Right cardiac atrium (tissue), 5 donors: Measurements from ENCODE around the gene WDHD1. TPM values are rescaled to one million over a fixed set of nuclear protein-coding genes. Genes with fewer than 3 reads are reported as not detected.
"Not testable (repeated sequence)": the region's sequence is repeated elsewhere in the genome, so short reads cannot be mapped to it uniquely, and the experiment has no call there.

Source experiments
- ATAC-seq, 2 donors: fragments of 200-7000 bp; cut with Tn5 transposase; one replicate each; pipeline versions ENCODE4 v1.8.0 to v1.9.1; 2020; ENCODE audit warnings: moderate library complexity in 2 of 2, mild to moderate bottlenecking in 1 of 2
- DNase-seq, 3 donors: peaks; one replicate each; pipeline ENCODE4 v3.0.0-alpha.2; 2020
- H3K27ac ChIP-seq: one replicate; pipeline ENCODE4 v1.5.1; 2013; ENCODE audit warnings: mild to moderate bottlenecking, low read length, control low read depth, moderate library complexity
- H3K27me3 ChIP-seq: one replicate; pipeline ENCODE4 v1.6.1; 2013; ENCODE audit not compliant: control insufficient read depth, insufficient read depth
- H3K4me1 ChIP-seq: one replicate; pipeline ENCODE4 v1.6.1; 2013; ENCODE audit warnings: low read length; ENCODE audit not compliant: control insufficient read depth, insufficient read depth
- H3K4me3 ChIP-seq: one replicate; pipeline ENCODE4 v1.5.1; 2013; ENCODE audit warnings: low read length, control low read depth
- H3K9me3 ChIP-seq: one replicate; pipeline ENCODE4 v1.6.1; 2013; ENCODE audit warnings: low read length; ENCODE audit not compliant: control insufficient read depth
- WGBS: extraction: QIAGEN DNeasy Blood & Tissue Kit; methylation state at CpG from one replicate; pipeline ENCODE4 v1.1.7; 2013; 5-methylcytosine and 5-hydroxymethylcytosine counted together
- intact Hi-C, 4 donors: fragments of 100-400 bp; cut with DNase I; formaldehyde crosslinking; loops; one replicate each; pipeline versions ENCODE4 v1.11.0 to v1.14.0; 2022 to 2023
- polyA plus RNA-seq: library from polyadenylated mRNA; stranded (reverse); fragments of 200-250 nt; gene quantifications from one replicate; pipeline ENCODE4 v1.2.3, GENCODE V29; 2013
- total RNA-seq, 4 donors: library from RNA; stranded (reverse); fragmentation: NEBNext Ultra II Directional; extraction: Animal tissue kit (Norgen Biotek cat#: 25700); gene quantifications; one replicate each; pipeline ENCODE4 v1.2.1, GENCODE V29; 2021
- donor health status: healthy with polysubstance abuse.
- donor health status: DM: no; HTN: yes; CAD: no.
- donor health status: DM: no; HTN: no; CAD: no.
- donor health status: DM: no; HTN: yes; CAD: no; lungs with severe emphysema.
- donor health status: DM: yes; HTN: yes; CAD: no.

Gene WDHD1
- total and polyA plus RNA-seq, 5 donors, result 0.68 to 3.4 (median 1.8) TPM

GRCh38 chr14:54929556-54929955 is 97.3 kb downstream of the WDHD1 start:
- Histone ChIP-seq H3K9me3 (no peaks in the 10 kb centered on the region), H3K4me3 (no peak overlapping the region), H3K27ac (no peak overlapping the region), H3K27me3 (no peaks in the 10 kb centered on the region), H3K4me1 (no peaks in the 10 kb centered on the region)
- ATAC-seq, result no peak
- intact Hi-C loops, result no loop called here
- DNase-seq, result no peak

DNA sequence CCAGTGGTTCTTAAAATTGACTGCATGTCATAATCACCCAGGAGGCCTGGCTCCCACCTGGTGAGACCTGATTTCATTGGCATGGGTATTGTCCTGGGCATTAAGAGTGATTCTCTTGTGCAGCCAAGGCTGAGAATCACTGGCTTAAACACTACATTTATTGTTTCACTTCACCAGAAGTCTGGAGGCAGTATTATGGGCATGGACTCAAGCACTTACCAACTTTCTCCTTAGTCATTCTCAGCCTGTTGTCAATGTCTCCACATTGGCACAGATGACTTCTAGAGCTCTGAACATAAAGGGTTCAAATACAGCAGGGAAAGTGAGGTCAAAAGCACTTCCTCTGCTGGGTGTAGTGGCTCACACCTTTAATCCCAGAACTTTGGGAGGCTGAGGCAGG is 98.7 kb downstream of the WDHD1 start:
- intact Hi-C loops, result no loop called here
- DNase-seq (no peak), ATAC-seq (no peak)
- Histone ChIP-seq H3K9me3 (no peaks in the 10 kb centered on the region), H3K27me3 (no peaks in the 10 kb centered on the region), H3K4me1 (no peaks in the 10 kb centered on the region), H3K4me3 (no peak overlapping the region), H3K27ac (no peak overlapping the region)

DNA sequence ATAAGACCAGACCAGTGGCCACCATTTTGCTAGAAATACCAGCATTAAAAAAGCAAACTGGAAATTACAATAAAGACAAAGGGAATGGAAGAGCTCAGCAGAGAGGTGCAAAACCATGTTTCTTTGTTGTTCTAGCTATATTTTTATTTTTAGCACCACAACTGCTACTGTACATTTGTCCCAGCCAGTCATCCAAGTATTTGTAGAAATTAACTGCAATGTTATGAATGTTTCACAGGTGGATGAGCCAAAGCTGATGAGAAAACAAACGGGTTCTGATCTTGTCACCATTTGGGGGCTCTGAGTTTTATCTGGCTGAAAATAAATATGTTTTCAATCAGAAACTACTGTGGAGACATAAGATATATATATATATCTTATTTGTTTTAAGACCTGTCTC is 99.3 kb downstream of the WDHD1 start:
- DNase-seq (no peak), ATAC-seq (no peak)
- no peak overlapping the region for H3K4me3 ChIP-seq
- no peaks in the 10 kb centered on the region for H3K27me3 ChIP-seq
- H3K9me3 ChIP-seq, result no peaks in the 10 kb centered on the region
- intact Hi-C loops, result no loop called here
- no peaks in the 10 kb centered on the region for H3K4me1 ChIP-seq
- WGBS, result 82% methylated on average over 1 of the region's 1 CpG
- no peak overlapping the region for H3K27ac ChIP-seq

- ATAC-seq, H3K4me3 ChIP-seq, H3K4me1 ChIP-seq, H3K9me3 ChIP-seq, DNase-seq, intact Hi-C loops, H3K27ac ChIP-seq, H3K27me3 ChIP-seq: not testable (repeated sequence)
- WGBS, result 95% methylated on average over 5 of the region's 5 CpGs
Measured at GRCh38 chr14:54926570-54926969, 100.3 kb downstream of the WDHD1 start.

DNA sequence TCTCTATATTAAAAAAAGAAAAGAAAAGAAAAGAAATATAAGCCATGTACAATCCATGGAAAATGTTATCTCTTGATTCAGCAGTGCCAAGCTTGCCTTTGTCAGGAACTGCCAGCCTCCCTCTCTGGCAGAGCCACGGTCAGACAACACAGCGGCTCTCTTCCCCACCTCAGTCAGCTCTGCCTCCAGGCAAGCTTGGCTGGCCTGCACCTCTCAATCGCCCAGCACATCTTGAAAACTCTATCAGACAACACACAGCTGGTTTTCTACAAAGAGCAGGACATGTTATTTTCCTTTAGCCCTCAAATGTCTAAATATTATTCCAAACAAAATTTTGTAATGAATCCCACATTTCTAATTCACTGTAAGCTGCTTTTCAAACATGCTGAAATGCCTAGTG is 104.3 kb downstream of the WDHD1 start:
- H3K27me3 ChIP-seq, result no peaks in the 10 kb centered on the region
- H3K4me1 ChIP-seq, result no peaks in the 10 kb centered on the region
- intact Hi-C loops, result no loop called here
- no peaks in the 10 kb centered on the region for H3K9me3 ChIP-seq
- 55% methylated on average over 3 of the region's 3 CpGs for WGBS
- DNase-seq, result no peak
- no peak overlapping the region for H3K4me3 ChIP-seq
- no peak overlapping the region for H3K27ac ChIP-seq
- no peak for ATAC-seq

DNA sequence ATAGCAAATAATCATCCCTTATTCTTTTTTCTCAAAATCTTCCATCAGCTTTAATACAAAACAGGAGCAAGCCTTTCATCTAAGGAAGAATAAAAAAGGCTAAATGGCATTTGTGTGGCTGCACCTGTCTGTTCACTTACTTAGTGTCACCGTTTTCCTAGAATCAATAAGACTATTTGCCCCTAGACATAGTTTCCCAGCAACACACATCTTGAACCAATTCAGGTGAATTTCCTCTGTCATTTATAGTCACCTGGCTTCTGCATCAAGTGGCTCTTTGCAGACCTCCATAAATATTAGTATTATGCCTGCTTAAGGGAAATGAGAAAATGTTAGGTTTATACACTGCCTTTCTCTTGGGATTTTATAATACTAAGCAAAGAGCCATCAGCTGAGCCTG is 106.8 kb downstream of the WDHD1 start:
- 85% methylated on average over 1 of the region's 1 CpG for WGBS
- Histone ChIP-seq H3K27me3 (no peaks in the 10 kb centered on the region), H3K27ac (no peak overlapping the region), H3K4me1 (no peaks in the 10 kb centered on the region), H3K9me3 (no peaks in the 10 kb centered on the region), H3K4me3 (no peak overlapping the region)
- no peak for ATAC-seq
- DNase-seq, result no peak
- intact Hi-C loops, result no loop called here

GRCh38 chr14:54919330-54919729 is 107.6 kb downstream of the WDHD1 start:
- H3K27ac ChIP-seq, result no peak overlapping the region
- no peaks in the 10 kb centered on the region for H3K27me3 ChIP-seq
- DNase-seq (no peak), ATAC-seq (no peak)
- H3K9me3 ChIP-seq, result no peaks in the 10 kb centered on the region
- no peaks in the 10 kb centered on the region for H3K4me1 ChIP-seq
- intact Hi-C loops, result no loop called here
- no peak overlapping the region for H3K4me3 ChIP-seq

GRCh38 chr14:54918427-54918826 is 108.5 kb downstream of the WDHD1 start:
- Histone ChIP-seq H3K27me3 (no peaks in the 10 kb centered on the region), H3K4me1 (no peaks in the 10 kb centered on the region), H3K9me3 (no peaks in the 10 kb centered on the region), H3K4me3 (no peak overlapping the region), H3K27ac (no peak overlapping the region)
- ATAC-seq, result peak in 1 of 2 donors; percentile 32
- WGBS, result 68% methylated on average over 5 of the region's 5 CpGs
- intact Hi-C loops, result no loop called here
- DNase-seq, result no peak

DNA sequence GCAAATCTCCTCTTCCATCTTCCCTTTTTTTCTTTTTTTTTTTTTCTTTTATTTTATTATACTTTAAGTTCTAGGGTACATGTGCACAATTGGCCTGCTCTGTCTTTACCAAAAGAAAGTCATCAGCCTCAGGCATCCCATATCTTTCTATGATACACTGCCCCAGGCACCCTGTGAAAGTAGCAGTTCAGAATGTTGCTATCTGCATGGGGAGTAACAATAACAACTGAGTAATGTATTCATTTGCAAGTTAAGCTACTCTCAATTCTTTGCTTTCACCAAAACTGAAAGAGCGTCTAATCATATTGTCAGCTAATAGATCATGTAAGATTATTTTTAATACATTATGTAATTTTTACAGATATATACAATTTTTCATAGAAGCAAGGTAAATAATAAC is 110.8 kb downstream of the WDHD1 start:
- WGBS, result 95% methylated on average over 1 of the region's 1 CpG
- DNase-seq (no peak), ATAC-seq (no peak)
- Histone ChIP-seq H3K9me3 (no peaks in the 10 kb centered on the region), H3K27me3 (no peaks in the 10 kb centered on the region), H3K4me1 (no peaks in the 10 kb centered on the region), H3K27ac (no peak overlapping the region), H3K4me3 (no peak overlapping the region)
- intact Hi-C loops, result no loop called here

DNA sequence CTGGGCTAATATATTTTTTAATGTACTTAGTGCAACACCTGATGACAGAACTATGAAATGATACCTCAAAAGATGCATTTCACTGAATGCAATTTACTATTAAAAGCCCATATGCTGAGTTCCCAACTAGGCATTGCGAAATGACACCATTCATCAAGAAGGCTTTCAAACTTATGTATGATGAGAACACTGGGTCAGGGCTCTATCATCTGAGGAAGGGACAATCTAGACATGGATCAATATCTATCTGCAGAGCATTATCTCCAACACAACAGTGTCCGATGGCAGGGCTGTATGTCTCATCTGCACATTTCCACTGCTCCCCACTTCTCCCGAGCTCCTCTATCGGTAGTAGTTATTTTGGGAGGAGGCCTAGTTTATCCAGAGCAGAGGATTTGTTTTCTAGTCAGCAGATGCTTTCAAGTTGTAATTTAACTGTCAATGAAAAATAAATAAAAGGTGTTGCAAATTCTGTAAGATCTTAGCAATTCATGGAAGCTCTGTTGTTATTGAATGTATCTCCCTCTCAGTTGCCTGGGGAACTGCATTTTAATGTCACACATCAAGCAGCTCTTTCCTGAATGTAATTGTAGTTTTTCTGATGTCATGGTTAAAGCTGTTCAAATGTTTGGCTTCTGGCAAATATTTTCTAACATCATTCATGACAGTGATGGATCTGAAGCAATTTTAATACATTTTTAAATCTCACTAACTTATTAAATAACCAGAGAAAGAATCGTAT is 116.9 kb downstream of the WDHD1 start:
- Histone ChIP-seq H3K27me3 (no peaks in the 10 kb centered on the region), H3K9me3 (no peaks in the 10 kb centered on the region), H3K4me1 (no peaks in the 10 kb centered on the region), H3K27ac (no peak overlapping the region), H3K4me3 (no peak overlapping the region)
- 81% methylated on average over 5 of the region's 5 CpGs for WGBS
- intact Hi-C loops, result no loop called here
- DNase-seq (no peak), ATAC-seq (no peak)

GRCh38 chr14:54908973-54909372 is 117.9 kb downstream of the WDHD1 start:
- H3K4me1 ChIP-seq, H3K9me3 ChIP-seq, H3K27ac ChIP-seq, H3K27me3 ChIP-seq, intact Hi-C loops, H3K4me3 ChIP-seq, ATAC-seq: not testable (repeated sequence)
- peak in 1 of 3 donors; percentile 59 for DNase-seq
- 88% methylated on average over 4 of the region's 4 CpGs for WGBS

- intact Hi-C loops, result no loop called here
- Histone ChIP-seq H3K27me3 (no peaks in the 10 kb centered on the region), H3K9me3 (no peaks in the 10 kb centered on the region), H3K4me3 (no peak overlapping the region), H3K4me1 (no peaks in the 10 kb centered on the region), H3K27ac (no peak overlapping the region)
- WGBS, result 82% methylated on average over 4 of the region's 4 CpGs
- ATAC-seq (no peak), DNase-seq (no peak)
Measured at GRCh38 chr14:54908190-54908589, 118.7 kb downstream of the WDHD1 start.
